Hypothalamus (tissue), 51 donors: ENCODE measurements around the gene SLC13A2.

Source experiments
- DNase-seq, 51 donors: peaks; one replicate each; lab custom pipeline; 2025; lab: John Stamatoyannopoulos, UW

The SLC13A2 gene

DNA sequence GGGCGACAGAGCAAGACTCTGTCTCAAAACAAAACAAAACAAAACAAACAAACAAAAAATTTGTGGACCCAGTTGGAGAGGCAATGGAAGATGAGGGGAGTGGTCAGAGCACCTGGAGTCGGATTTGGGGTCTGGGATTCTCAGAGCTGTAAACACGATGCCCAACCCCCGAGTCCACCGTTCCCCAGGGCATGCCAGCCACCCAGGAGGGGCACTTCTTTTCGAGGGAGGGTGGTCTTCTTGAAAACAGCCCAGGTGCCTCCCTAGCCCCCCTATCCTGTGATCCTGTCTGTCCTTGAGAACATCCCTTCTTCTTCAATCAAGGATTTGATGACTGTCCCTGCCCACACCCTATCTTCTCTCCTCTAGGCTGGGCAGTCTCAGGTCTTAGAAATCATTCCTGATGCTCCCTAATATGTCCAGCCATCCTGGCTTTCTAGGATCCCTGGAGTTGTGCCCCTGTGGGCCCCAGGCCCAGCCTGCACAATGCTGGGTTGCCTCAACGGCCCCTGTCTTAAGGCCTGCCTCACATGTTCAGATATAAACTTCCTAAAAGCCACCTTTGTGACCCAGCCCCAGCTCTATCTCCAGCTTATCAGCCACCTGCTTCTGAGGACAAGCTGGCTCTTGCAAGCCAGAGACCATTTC, 3.1 kb upstream of the SLC13A2 start:
- DNase-seq = no peak

DNA sequence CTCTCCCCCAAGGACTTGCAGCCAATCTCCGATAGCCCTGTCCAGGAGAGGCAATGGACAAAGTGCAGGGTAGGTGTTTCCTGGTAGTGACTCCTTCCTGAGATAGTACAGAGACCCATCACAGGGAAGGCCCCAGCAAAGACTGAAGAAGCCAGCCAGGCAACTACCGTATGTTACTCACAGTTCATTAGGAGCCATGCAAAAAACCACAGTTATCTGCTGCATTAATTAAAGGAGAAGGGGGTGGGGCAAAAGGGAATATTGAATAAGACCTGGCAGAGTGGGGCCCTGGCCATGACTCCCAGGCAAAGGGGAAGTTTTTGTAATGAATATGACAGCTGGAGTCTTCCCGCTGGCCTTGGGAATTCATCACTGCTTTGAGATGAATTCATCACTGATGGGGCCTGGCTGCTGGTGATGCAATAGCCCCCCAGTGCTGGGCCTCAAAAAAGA, 2.5 kb upstream of the SLC13A2 start:
- no peak for DNase-seq

DNA sequence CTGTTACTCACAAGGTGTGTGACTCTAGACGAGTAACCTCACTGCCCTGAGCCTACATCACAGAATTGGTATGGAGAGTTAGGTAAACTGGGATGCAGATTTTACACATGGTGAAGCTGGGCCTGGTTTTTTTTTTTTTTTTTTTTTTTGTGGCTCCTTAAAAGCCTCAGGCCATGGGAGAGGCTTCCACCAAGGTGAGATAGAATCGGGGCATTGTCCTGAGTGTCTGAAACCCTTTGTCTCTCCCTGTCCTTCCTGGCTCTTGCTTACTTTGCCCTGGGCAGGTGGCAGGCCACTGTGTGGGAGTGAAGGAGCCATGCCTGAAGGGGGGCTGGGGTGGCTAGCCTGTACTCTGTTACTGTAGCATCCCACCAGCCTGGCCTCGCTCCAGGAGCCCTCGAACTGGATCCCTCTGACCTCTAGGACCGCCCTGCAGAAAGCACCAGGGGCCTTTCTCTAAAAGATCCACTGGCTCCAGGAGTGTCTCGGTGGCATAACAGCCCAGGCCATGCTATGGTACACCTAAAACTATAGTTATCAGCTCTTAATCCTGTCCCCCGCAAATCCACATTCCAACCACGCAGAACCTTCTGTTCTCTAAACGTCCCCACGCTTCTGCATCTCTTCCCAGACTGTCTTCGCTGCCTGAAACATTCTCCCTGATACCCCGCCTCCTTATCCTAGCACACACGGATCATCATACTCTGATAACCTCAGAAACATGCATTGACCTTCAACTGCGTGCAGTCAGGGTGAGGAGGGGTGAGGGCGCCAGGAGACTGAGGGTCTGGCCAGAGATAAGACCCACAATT, 1.7 kb upstream of the SLC13A2 start:
- no peak for DNase-seq

DNA sequence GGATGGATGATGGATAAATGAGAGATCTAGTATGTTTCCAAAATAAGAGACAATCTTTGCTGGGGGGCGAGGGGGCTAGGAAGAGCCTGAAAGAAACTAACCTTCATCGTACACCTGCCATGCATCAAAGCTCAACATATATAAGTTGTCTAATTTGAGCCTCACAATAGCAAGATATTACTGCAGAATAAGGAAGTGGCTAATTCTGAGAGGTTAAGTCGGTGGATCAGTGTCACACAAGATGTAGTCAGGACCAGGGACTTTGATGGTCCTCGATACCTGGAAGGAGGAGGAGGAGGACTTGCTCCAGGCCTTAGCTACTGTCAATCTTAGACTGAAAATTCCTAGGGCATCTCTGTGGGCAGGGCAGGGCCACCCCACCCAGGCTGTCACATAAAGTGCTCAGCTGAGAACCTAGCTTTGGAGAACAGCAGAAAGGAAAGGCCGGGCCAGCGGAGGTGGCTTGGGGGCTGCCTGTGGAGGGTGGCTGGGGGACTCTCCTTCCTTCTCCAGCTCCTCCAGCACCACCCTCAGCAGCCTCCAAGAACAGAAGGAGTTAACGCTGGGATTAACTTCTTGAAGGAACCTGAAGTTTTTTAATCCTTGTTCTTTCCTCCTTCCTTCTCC, 460 bp upstream of the SLC13A2 start:
- DNase-seq = no peak

DNA sequence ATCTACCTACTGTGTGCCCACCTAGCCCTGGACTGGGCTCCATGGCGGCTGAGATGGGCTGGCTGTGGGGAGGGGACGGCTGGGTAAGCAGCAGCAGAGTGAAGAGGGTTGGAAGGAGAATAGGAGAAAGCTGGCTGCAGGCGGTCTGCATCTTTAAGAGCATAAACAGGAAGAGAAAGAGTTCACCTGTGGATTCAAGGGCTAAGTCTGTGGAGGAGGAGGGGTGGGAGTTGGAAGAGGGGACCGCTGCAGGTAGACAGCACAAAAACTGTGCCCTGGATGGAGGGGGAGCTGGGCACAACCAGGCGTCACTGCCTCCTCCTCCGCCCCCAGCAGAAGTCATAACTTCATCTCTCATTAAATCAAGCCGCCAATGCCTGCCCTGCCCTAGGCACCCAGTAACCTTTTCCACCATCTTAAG, 677 bp downstream of the SLC13A2 start:
- no peak for DNase-seq

DNA sequence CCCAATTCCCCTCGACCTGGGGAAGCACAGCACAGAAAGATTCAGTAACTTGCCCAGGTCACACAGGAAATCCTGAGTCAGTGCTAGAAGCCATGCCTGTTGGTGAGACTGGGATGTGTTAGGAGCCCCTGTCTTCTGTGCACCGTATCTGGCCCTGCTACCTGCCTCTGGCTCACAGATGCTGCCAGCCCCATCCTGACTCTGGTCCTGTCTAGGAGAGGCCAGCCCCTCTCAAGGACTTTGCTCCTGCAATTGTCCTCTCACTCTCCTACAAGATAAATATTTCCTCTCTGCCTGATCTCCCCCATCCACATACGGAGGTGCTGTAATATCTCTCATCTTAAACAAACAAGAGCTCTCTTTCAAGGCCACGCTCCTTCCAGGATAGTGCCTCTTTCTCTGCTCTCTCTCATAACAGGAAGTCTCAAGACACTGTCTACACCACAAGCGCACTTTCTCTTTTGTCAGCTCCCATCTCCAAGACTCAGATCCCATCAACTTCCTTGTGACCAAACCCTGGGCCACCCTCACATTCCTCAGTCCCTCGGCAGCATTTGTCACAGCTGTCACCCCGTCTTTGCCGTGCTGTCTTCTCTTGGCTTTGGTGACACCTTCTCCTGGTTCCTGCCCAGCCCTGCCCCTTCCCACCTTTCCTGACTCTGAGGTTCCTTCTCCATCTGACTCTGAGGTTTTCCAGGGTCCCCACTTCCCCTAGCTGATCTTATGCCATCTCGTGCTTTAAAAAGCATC, 1.9 kb downstream of the SLC13A2 start:
- DNase-seq = no peak

DNA sequence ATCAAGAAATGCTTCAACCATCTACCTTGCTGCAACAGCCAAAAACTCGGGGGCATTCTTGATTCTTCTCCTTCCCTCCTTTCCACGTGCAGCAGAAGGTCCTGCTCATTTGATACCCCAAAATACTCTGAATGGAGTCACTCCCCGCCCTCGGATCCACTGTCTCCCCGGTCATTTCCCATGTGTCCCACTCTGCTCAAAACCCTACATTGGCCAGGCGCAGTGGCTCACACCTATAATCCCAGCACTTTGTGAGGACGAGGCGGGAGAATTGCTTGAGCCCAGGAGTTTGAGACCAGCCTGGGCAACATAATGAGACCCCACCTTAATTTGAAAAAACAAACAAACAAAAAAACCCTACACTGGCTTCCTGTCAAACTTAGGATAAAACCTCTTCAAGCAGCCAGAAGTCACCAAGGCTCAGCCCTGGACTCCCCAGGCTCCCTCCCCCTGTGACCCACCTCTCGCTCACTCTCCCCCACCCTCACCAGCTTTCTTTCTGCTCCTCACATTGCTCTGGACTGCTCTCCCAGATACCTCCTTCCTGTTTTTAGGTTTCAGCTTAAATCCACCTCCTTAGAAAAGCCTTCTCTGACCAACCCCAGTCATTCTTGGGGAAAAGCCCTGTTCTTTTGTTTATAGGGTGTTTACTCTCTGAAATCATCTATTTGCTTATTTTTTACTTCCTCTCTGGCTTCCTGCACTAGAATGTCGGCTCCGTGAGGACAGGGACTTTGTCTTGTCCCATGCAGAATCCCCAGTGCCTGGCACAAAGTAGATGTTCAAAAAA, 2.8 kb downstream of the SLC13A2 start:
- DNase-seq = no peak

DNA sequence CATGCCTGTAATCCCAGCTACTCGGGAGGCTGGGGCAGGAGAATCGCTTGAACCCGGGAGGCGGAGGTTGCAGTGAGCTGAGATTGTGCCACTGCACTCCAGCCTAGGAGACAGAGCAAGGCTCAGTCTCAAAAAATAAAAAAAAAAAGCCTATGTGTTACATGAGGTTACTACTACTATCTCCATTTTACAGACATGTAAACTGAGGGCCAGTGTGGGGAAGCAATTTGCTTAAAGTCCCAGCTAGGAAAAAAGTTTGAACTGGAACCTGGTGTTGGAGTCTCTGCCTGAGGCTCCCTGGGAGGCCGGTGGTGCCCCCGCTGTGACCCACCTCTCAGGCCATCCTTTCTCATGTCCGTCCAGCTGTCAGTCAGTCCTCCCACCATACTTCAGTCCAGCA, 4.5 kb downstream of the SLC13A2 start:
- DNase-seq = no peak

DNA sequence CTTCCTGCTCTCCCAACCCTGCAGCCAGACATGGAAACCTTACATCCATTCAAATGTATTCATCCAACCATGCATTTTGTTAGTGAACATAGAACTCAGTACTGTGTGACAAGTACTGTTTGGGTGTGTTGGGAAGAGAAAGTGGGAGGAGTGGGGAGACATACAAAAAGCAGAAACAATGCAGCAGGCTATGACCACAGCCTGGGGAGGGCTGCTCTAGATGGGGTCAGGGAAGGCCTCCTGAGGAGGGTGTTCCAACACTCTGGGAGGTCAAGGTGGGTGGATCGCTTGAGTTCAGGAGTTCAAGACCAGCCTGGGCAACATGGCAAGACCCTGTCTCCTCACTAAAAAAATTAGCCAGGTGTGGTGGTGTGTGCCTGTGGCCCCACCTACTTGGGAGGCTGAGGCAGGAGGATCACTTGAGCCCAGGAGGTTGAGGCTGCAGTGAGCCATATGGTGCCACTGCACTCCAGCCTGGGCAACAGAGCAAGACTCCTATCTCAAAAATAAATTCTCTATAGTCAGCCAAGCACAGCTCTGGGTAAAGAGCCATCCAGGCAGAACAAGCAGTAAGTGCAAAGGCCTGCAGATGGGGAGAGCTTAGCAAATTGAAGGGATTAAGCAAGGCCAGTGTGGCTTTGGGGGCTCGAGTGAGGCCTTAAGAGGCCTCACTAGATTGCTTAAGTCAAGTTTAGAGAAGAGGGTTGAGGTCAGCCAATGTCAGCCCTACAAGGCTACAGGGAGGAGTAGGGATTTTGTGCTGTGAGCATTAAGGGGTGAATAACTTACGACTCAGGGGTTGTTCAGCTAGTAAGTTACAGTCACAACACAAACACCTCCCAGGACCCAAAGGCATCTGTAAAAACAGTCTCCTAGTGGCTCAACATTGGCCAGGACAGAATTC, 5.5 kb downstream of the SLC13A2 start:
- DNase-seq = no peak

DNA sequence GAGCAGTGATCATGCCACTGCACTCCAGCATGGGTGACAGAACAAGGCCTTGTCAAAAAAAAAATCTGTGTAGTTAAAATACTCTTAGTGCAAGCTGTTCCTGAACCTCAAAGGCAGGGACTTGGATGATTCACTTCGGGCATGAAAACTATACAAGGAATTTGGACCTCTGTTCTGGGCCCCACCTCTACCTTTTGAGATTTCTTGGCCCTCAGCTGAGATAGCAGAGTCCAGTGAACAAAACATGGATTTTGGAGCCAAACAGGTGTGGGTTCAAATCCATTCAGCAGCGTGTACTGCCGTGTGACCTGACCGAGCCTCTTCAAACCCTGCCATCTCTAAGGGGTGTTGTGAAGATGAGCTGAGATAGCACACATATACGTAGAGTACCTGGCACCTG, 6.8 kb downstream of the SLC13A2 start:
- no peak for DNase-seq

DNA sequence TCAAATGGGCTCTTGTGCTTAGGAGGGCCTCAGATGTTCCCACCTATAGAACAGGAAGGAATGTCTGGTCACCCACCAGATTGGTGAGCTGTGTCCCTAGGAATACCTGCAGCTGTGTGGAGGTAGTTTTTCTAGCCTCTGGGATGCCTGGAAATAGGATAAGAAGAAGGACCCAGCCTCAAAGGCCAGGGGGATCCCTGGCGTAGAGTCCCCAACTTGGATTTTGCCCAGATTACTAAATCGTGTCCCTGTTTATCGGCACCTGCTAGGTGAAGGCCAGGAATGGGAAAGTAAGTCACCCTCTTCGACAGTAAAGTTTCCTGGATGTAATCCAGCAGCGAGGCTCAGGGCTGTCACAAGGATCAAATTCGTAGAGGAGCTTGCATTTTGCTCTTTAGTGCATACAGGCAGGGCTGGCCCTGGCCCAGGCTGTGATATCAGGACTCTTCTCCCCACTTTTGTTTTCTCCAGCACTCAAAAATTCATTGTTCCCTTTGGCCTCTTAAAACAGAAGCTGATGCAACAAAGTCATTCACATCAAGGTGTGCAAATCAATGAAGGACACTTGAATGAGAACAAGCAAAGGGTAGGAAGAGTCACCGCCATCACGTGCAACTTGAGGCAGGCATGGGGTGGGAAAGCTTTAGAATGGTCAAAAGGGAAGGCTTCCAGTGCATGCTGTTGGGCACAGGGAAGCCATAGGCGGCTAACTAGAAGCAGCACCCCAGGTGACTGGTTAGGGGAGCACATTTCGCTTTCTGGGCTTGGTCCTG, 7.5 kb downstream of the SLC13A2 start:
- DNase-seq = no peak

DNA sequence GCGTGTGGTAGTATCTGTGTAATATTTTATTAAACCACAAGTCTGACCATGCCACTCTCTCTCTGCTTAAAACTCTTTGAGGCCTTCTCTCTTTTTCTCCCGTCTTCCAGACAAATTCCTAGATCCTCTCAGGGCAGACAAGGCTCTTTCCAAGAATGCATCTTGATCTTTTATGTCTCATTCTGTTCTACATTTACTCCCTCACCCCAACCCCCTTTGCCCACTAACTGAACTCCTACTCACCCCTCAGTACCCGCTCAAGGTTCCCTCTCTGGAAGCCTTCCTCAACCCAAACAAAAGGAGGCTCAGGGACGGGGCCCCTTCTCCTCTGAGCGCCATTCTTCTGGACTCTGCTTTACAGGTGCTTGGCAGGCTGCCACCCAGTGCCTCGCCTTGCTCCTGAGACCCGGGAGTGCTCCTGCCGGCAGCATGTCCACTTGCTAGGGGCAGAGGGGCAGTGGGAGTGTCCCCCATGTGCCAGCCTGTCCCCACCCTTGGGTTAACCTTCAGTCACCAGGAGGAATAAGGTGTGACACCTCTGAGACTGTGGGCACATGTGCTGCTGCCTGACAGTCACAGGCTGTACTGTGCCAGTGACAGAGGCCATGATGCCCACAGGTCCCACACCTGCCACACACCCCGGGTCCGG, 9.2 kb downstream of the SLC13A2 start:
- DNase-seq = no peak

DNA sequence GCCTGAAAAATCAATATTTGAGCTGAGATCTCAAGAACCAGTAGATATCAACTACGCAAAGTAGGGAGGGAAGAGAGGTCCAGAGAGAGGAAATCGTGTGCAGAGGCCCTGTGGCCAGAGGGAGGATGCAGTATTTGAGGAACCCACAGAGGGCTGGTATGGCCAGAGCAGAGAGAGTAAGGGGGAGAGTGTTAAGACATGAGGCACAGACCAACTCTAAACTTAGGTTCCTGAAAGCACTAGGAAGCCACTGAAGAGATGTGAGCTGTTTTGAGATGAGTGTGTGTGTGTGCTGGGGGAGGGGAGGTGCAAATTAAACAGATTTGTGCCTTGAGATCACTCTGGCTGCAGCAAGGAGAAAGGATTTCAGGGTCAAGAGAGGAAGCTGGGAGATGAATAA, 10.9 kb downstream of the SLC13A2 start:
- DNase-seq = no peak

DNA sequence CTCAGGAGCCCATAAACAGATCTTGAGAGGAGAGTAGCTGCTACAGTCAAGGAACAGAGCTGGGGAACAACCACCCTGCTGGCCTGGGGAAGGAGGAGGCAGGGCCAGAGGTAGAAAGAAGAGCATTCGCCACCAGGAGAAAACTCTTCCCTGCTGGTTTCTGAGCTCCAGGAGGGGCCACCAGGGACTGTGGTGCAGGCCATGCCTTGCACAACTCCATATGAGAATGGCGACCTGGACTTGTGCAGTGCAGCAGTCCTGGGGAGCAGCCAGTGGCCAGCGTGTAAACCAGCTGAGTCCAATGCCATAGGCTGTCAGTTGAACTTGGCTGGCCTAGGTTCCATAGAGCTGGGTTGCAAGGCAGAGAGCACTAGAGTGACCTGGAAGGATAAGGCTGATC, 11.6 kb downstream of the SLC13A2 start:
- no peak for DNase-seq

DNA sequence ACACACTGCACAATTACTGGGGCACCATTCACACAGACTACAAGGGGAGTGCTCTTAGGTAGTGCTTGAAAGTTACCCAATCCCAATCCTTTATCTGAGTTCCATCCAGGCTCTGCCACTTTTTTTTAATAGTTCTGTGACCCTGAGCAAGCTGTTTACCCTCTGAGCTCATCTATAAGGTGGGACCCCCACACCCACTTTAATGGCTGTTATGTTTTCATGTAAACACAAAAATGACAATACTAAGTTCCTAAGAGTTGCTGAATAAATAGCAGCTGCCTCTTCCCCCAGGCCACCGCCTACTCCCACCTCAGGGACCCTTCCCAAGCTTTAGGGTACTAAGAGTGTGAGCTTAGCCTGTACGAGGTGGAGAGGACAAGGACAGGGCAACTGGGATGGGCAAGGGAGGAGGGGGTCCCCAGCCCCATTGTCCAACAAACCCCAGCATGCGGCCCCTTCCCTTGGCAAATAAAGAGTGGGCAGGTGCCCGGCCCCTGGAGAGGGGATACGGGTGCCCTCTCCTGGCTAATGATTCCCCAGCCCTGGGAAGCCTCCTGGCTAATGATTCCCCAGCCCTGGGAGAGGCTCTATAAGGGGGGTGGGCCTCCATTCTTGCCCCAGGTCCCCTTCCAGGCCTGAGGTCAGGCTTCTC, 14.6 kb downstream of the SLC13A2 start:
- no peak for DNase-seq

DNA sequence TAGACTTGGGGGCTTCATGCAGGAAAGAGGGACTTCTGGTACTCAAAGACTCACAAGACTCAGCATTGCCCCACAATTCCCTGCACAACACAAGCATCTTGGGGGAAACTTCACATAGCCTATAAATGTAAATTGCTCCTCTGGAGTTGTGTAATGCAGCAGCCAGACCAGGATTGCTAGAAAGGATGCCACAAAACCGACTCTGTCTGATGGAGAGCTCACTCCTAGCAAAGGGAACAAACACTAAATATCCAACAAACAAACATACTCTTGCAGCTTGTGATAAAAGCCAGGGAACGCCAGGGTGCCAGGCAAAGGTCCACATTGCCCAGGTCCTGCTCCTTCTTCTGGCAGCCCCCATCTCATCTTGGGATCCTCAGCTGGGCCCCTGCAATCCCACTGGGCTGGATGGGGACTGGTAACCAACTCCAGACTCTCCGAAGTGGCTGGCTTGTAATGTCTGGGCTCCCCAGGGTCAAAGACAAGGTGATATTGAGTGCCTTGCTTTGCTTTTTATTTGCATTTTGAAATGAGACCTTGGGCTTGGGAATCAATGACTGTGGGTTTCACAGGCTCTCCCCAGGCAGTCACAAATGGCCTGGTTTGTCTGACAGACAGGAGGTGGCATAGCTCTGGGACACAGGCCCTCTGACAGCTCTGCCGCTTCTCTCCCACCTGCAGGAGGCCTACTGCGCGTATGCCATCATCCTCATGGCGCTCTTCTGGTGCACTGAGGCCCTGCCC, 15.3 kb downstream of the SLC13A2 start:
- no peak for DNase-seq

DNA sequence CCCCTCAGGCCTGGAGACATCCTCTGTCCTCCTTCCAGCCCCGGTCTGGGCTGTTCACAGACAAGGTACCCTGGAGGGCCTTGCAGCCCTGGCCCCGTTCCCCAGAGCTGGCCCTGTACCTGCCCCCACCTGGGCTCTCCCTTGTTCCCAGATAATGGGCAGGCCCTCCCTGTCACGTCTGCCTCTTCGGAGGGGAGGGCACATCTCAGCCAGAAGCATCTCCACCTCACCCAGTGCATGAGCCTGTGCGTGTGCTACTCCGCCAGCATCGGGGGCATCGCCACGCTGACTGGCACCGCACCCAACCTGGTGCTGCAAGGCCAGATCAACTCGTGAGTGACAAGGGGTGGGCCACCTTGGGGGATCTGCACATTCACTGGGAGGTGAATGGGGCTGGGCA, 17.8 kb downstream of the SLC13A2 start:
- no peak for DNase-seq
